GM18505 (cell line): ENCODE measurements around the gene GPC3.
"Not testable (repeated sequence)": the region's sequence is repeated elsewhere in the genome, so short reads cannot be mapped to it uniquely, and the experiment has no call there.

Source experiments
- ATAC-seq: cut with Tn5 transposase; IDR thresholded peaks from one replicate; pipeline ENCODE4 v1.9.1; 2021; ENCODE audit not compliant: unreplicated experiment
- POLR2A ChIP-seq: IDR thresholded peaks from 4 replicates; pipeline ENCODE4 v1.6.1; 2011; ENCODE audit warnings: borderline replicate concordance; ENCODE audit not compliant: insufficient read depth, insufficient read length; ENCODE audit errors: extremely low read depth

GPC3 gene

GRCh38 chrX:134007716-134008115 is 22.3 kb upstream of the GPC3 start:
- no peak for ATAC-seq
- no peak for TF ChIP-seq POLR2A

- no peak for ATAC-seq
- TF ChIP-seq POLR2A, result no peak
Measured at GRCh38 chrX:134006484-134007161, 21.2 kb upstream of the GPC3 start.

GRCh38 chrX:134004084-134004483 is 18.7 kb upstream of the GPC3 start:
- no peak for ATAC-seq
- no peak for TF ChIP-seq POLR2A

GRCh38 chrX:134002921-134003615 is 17.7 kb upstream of the GPC3 start:
- TF ChIP-seq POLR2A, result no peak
- no peak for ATAC-seq

GRCh38 chrX:134000260-134001245 is 15.2 kb upstream of the GPC3 start:
- no peak for TF ChIP-seq POLR2A
- ATAC-seq, result no peak

- ATAC-seq, result no peak
- no peak for TF ChIP-seq POLR2A
Measured at GRCh38 chrX:133999031-133999705, 13.8 kb upstream of the GPC3 start.

GRCh38 chrX:133995759-133996158 is 10.4 kb upstream of the GPC3 start:
- ATAC-seq, result no peak
- TF ChIP-seq POLR2A, result no peak

- no peak for TF ChIP-seq POLR2A
- ATAC-seq, result no peak
Measured at GRCh38 chrX:133994576-133994975, 9.2 kb upstream of the GPC3 start.

- ATAC-seq, result no peak
- no peak for TF ChIP-seq POLR2A
Measured at GRCh38 chrX:133992882-133993281, 7.5 kb upstream of the GPC3 start.

- no peak for ATAC-seq
- no peak for TF ChIP-seq POLR2A
Measured at GRCh38 chrX:133991814-133992213, 6.4 kb upstream of the GPC3 start.

- not testable (repeated sequence) for ATAC-seq
Measured at GRCh38 chrX:133991057-133991456, 5.7 kb upstream of the GPC3 start.

GRCh38 chrX:133989993-133990392 is 4.6 kb upstream of the GPC3 start:
- TF ChIP-seq POLR2A, result no peak

GRCh38 chrX:133989490-133989889 is 4.1 kb upstream of the GPC3 start:
- ATAC-seq, result no peak

More at GRCh38 chrX:133989993-133990392, 4.6 kb upstream of the GPC3 start:
- no peak for ATAC-seq

More at GRCh38 chrX:133989490-133989889, 4.1 kb upstream of the GPC3 start:
- TF ChIP-seq POLR2A, result no peak
